Spleen (tissue), 11 donors: Measurements from ENCODE around the gene TMEM130. TPM values are rescaled to one million over a fixed set of nuclear protein-coding genes. Genes with fewer than 3 reads are reported as not detected.

Source experiments
- DNase-seq: peaks from one replicate; pipeline ENCODE4 v3.0.0-alpha.2; 2020
- H3K27ac ChIP-seq, 8 donors: fragments of 200-600 bp; sonication (generic) in 7 of 8; 1 replicate in 4 of 8; 2 replicates in 4 of 8; pipeline versions ENCODE4 v1.5.0 to v1.8.0; 2016 to 2021; ENCODE audit warnings: inconsistent platforms in 4 of 8, mild to moderate bottlenecking in 4 of 8, moderate library complexity in 1 of 8
- H3K27me3 ChIP-seq, 7 donors: fragments of 200-600 bp; sonication (generic) in 6 of 7; replicated peaks in 1 of 7; 1 replicate in 4 of 7; 2 replicates in 3 of 7; pipeline versions ENCODE4 v1.5.0 to v1.8.0; 2016 to 2021; ENCODE audit warnings: inconsistent platforms in 3 of 7, mild to moderate bottlenecking in 1 of 7
- H3K36me3 ChIP-seq, 6 donors: fragments of 200-600 bp; sonication (generic) in 5 of 6; 1 replicate in 4 of 6; 2 replicates in 2 of 6; pipeline versions ENCODE4 v1.5.0 to v1.8.0; 2016 to 2021; ENCODE audit warnings: inconsistent platforms in 2 of 6
- H3K4me1 ChIP-seq, 6 donors: fragments of 200-600 bp; sonication (generic) in 5 of 6; 1 replicate in 3 of 6; 2 replicates in 3 of 6; pipeline versions ENCODE4 v1.5.0 to v1.8.0; 2016 to 2021; ENCODE audit warnings: inconsistent platforms in 3 of 6
- H3K4me3 ChIP-seq, 8 donors: fragments of 200-600 bp; sonication (generic) in 7 of 8; 1 replicate in 4 of 8; 2 replicates in 4 of 8; pipeline versions ENCODE4 v1.5.0 to v1.8.0; 2016 to 2021; ENCODE audit warnings: inconsistent platforms in 4 of 8, mild to moderate bottlenecking in 4 of 8, moderate library complexity in 2 of 8
- H3K9me3 ChIP-seq, 8 donors: fragments of 200-600 bp; sonication (generic) in 7 of 8; 1 replicate in 4 of 8; 2 replicates in 4 of 8; pipeline versions ENCODE4 v1.5.0 to v1.8.0; 2016 to 2021; ENCODE audit warnings: inconsistent platforms in 4 of 8
- CTCF ChIP-seq, 11 experiments: fragments of 200-600 bp in 7 of 11; fragments of 450-650 bp in 4 of 11; sonication (generic) in 4 of 11; IDR thresholded peaks in 8 of 11; conservative IDR thresholded peaks in 3 of 11; 1 replicate in 7 of 11; 2 replicates in 4 of 11; pipeline versions ENCODE4 v1.4.0 to v1.8.0; 2016 to 2021; ENCODE audit warnings: antibody characterized with exemption in 11 of 11, inconsistent platforms in 4 of 11, mild to moderate bottlenecking in 1 of 11
- POLR2A ChIP-seq, 3 donors: fragments of 450-650 bp; IDR thresholded peaks; one replicate each; pipeline ENCODE4 v1.5.1; 2017; ENCODE audit warnings: antibody characterized with exemption in 3 of 3, mild to moderate bottlenecking in 1 of 3
- POLR2AphosphoS5 ChIP-seq, 3 donors: sonication (generic); formaldehyde crosslinking; IDR thresholded peaks; one replicate each; pipeline ENCODE4 v1.5.1; 2017; ENCODE audit warnings: antibody characterized with exemption in 3 of 3
- WGBS, 5 donors: extraction: QIAGEN DNeasy Blood & Tissue Kit in 3 of 5; methylation state at CpG; one replicate each; pipeline versions ENCODE4 v1.1.5 to v1.1.7; 2013 to 2018; 5-methylcytosine and 5-hydroxymethylcytosine counted together
- intact Hi-C: fragments of 100-400 bp; cut with DNase I; formaldehyde crosslinking; loops from one replicate; pipeline ENCODE4 v1.15.0; 2023; ENCODE audit warnings: low total_unique reads
- polyA plus RNA-seq, 3 donors: library from polyadenylated mRNA; stranded (reverse); fragments of 200-250 nt; gene quantifications; one replicate each; pipeline ENCODE4 v1.2.1, GENCODE V29; 2013
- total RNA-seq, 7 donors: library from RNA; depleted of rRNA in 3 of 7; stranded (reverse); fragments of >200 nt in 3 of 7; fragmentation: NEBNext Ultra II Directional in 4 of 7; extraction: Animal tissue kit (Norgen Biotek cat#: 25700) in 4 of 7; gene quantifications; one replicate each; pipeline versions ENCODE4 v1.1.0 to v1.2.1, GENCODE V29; 2016 to 2021
- donor health status: healthy with polysubstance abuse.
- donor health status: DM: no; HTN: no; CAD: no; lungs with moderate emphysema.
- donor health status: DM: no; HTN: no; CAD: no.
- donor health status: Bipolar disorder and iron deficiency.
- donor health status: healthy.
- donor health status: DM: no; HTN: no; CAD: no.
- donor health status: DM: yes; HTN: yes; CAD: no.

Gene TMEM130
- total and polyA plus RNA-seq, 10 donors = 0.11 to 0.55 (median 0.37) TPM; not detected in 3

GRCh38 chr7:98816241-98816640 is 53.6 kb downstream of the TMEM130 start:
- WGBS, 5 donors = 71 to 87% (median 80%) methylated on average over 4 of the region's 4 CpGs
- H3K4me1 ChIP-seq = no peaks in the 10 kb centered on the region
- intact Hi-C loops = no loop called here
- no peaks in the 10 kb centered on the region for H3K36me3 ChIP-seq
- no peaks in the 10 kb centered on the region for H3K9me3 ChIP-seq
- H3K27ac ChIP-seq = no peak overlapping the region
- no peak for DNase-seq
- peaks cover 0 to 3% (median 0%) of the 10 kb centered on the region in 7 donors for H3K27me3 ChIP-seq
- no peak overlapping the region for H3K4me3 ChIP-seq
- TF ChIP-seq POLR2AphosphoS5 (IDR thresholded peaks at IDR 0.05) (no peak), CTCF (IDR thresholded peaks at IDR 0.05 in 8 of 11, conservative IDR thresholded peaks at IDR 0.05 in 3 of 11) (no peak), POLR2A (IDR thresholded peaks at IDR 0.05) (no peak)

GRCh38 chr7:98815313-98815712 is 54.5 kb downstream of the TMEM130 start:
- DNase-seq = no peak
- no peaks in the 10 kb centered on the region for H3K36me3 ChIP-seq
- peaks cover 0 to 3% (median 0%) of the 10 kb centered on the region in 7 donors for H3K27me3 ChIP-seq
- no peak overlapping the region for H3K4me3 ChIP-seq
- 64 to 86% (median 77%) methylated on average over 1 of the region's 1 CpG for WGBS, 5 donors
- peaks cover 0 to under 1% (median 0%) of the 10 kb centered on the region in 8 donors for H3K9me3 ChIP-seq
- intact Hi-C loops = no loop called here
- H3K4me1 ChIP-seq = no peaks in the 10 kb centered on the region
- H3K27ac ChIP-seq = no peak overlapping the region
- no peak for TF ChIP-seq CTCF (IDR thresholded peaks at IDR 0.05 in 8 of 11, conservative IDR thresholded peaks at IDR 0.05 in 3 of 11)
- TF ChIP-seq POLR2AphosphoS5 (IDR thresholded peaks at IDR 0.05) = no peak
- no peak for TF ChIP-seq POLR2A (IDR thresholded peaks at IDR 0.05)

- H3K27ac ChIP-seq = no peak overlapping the region
- H3K27me3 ChIP-seq = peaks cover 0 to 23% (median 0%) of the 10 kb centered on the region in 7 donors
- H3K36me3 ChIP-seq = no peaks in the 10 kb centered on the region
- H3K4me1 ChIP-seq = no peaks in the 10 kb centered on the region
- peaks cover 0 to 15% (median 0%) of the 10 kb centered on the region in 8 donors for H3K9me3 ChIP-seq
- no peak for DNase-seq
- TF ChIP-seq POLR2AphosphoS5 (IDR thresholded peaks at IDR 0.05) (no peak), POLR2A (IDR thresholded peaks at IDR 0.05) (no peak), CTCF (IDR thresholded peaks at IDR 0.05 in 8 of 11, conservative IDR thresholded peaks at IDR 0.05 in 3 of 11) (no peak)
- WGBS, 5 donors = 40 to 100% (median 87%) methylated on average over 1 of the region's 1 CpG
- intact Hi-C loops = no loop called here
- H3K4me3 ChIP-seq = no peak overlapping the region
These were observed 58.5 kb downstream of the TMEM130 start for GRCh38 chr7:98811299-98811698.

GRCh38 chr7:98810153-98810802 is 59.5 kb downstream of the TMEM130 start:
- intact Hi-C loops = no loop called here
- peaks cover 0 to 32% (median 0%) of the 10 kb centered on the region in 7 donors for H3K27me3 ChIP-seq
- WGBS, 5 donors = 72 to 82% (median 81%) methylated on average over 8 to 9 of the region's 9 CpGs
- TF ChIP-seq CTCF (IDR thresholded peaks at IDR 0.05 in 8 of 11, conservative IDR thresholded peaks at IDR 0.05 in 3 of 11) = no peak
- no peak for TF ChIP-seq POLR2AphosphoS5 (IDR thresholded peaks at IDR 0.05)
- TF ChIP-seq POLR2A (IDR thresholded peaks at IDR 0.05) = no peak
- H3K4me1 ChIP-seq = no peaks in the 10 kb centered on the region
- no peak overlapping the region for H3K27ac ChIP-seq
- no peaks in the 10 kb centered on the region for H3K36me3 ChIP-seq
- no peak for DNase-seq
- peaks cover 0 to 16% (median 0%) of the 10 kb centered on the region in 8 donors for H3K9me3 ChIP-seq
- H3K4me3 ChIP-seq = no peak overlapping the region
